ENCODE results near the gene FASTK.

DNA sequence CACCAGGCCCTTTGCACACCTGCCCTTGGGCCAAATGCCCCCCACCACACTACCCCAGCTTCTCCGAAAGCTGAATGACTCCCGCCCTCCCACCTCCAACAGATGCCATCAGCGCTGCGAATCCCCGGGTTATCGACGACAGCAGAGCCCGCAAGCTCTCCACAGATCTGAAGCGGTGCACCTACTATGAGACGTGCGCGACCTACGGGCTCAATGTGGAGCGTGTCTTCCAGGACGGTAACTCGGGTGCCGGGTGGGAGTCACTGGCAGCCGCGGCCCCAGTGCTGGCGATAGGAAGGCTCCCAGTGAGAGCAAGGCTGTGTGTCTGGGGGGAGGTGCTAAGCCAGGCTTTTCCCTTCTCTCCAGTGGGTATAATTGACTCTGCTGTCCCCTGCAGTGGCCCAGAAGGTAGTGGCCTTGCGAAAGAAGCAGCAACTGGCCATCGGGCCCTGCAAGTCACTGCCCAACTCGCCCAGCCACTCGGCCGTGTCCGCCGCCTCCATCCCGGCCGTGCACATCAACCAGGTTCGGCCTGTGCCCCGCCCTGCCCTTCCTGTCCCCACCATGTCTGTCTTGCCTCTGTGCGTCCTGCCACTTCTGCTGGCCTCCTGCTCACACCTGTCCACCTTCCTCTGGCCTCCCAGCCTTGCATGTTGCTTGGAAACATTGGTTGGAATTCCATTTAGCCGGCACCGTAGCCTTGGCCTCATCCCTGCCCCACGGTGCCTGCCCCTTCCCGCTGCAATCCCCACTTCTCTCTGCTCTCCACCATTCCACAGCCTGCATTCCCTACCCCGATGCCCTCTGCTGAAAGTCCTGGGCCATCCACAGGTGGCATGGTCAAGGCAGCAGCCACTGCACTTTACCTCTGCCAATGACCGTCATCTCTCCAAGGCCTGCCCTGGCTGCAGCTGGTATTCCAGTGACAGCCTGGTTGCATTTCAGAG lies 37.8 kb upstream of the FASTK start:
- no peak for TF ChIP-seq CTCF (IDR thresholded peaks at IDR 0.05)
- TF ChIP-seq POLR2AphosphoS5 (IDR thresholded peaks at IDR 0.05) = no peak
- no peak for TF ChIP-seq POLR2A (IDR thresholded peaks at IDR 0.05)
